NB4 (cell line): Measurements from ENCODE around the gene ALG8.

Experiments used
- MYC ChIP-seq: IDR thresholded peaks from 2 replicates; pipeline ENCODE4 v1.6.1; 2011; ENCODE audit warnings: low read depth, low read length
- POLR2A ChIP-seq: IDR thresholded peaks from 2 replicates; pipeline ENCODE4 v1.6.1; 2011; ENCODE audit warnings: mild to moderate bottlenecking; ENCODE audit not compliant: insufficient read length; ENCODE audit errors: extremely low read depth
- TF ChIP-seq, protein P1 (sequence below): IDR thresholded peaks from one replicate; pipeline ENCODE4 v1.5.1; 2012; ENCODE audit warnings: low read depth, low read length
- TF ChIP-seq, protein P2 (sequence below): IDR thresholded peaks from 2 replicates; pipeline ENCODE4 v1.6.1; 2011; ENCODE audit warnings: low read depth, low read length

DNA sequence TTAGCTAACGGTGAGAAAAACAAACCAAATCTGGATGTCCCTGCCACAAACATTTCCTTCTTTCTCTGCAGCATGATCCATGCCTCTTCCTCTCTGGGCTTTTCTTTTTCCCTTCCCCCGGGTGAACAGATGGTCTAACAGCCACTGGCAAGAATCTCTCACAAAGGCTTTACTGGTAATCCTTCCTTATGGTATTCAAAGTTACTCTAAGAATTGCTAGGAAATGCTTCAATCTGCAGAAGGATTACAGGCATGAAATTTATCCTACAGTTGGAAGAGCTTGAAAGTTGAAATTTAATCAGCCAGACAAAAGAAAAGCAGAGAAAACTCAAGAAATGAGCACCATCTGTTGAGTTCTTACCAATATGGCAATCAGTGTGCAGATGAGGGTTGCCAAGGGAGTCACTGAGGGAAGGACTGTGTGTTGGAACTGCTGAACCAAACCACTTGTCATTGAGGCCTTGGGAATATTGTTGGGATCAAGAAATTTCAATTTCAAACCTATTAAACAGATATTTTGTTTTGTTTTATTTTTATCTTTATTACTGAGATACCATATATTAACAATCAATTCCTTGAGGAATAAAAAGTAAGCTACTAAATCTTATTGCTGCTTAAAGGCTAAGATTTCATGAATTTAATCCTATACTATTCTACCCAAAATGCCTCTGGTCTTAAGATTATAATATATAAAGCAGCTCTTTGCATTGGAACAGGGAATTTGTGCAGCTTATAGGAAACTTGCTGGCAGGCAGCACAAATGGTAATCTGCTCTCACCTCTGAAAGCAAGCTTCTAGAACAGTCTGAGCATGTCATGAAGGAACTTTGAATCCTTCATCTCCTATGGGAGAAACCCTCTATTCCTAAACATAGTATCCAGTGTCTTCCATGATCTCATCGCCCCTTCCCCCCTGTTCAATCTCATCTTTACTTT is 30.1 kb downstream of the ALG8 start:
- TF ChIP-seq, protein P1, sequence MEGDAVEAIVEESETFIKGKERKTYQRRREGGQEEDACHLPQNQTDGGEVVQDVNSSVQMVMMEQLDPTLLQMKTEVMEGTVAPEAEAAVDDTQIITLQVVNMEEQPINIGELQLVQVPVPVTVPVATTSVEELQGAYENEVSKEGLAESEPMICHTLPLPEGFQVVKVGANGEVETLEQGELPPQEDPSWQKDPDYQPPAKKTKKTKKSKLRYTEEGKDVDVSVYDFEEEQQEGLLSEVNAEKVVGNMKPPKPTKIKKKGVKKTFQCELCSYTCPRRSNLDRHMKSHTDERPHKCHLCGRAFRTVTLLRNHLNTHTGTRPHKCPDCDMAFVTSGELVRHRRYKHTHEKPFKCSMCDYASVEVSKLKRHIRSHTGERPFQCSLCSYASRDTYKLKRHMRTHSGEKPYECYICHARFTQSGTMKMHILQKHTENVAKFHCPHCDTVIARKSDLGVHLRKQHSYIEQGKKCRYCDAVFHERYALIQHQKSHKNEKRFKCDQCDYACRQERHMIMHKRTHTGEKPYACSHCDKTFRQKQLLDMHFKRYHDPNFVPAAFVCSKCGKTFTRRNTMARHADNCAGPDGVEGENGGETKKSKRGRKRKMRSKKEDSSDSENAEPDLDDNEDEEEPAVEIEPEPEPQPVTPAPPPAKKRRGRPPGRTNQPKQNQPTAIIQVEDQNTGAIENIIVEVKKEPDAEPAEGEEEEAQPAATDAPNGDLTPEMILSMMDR: no peak
- TF ChIP-seq POLR2A (no peak), MYC (no peak)
- TF ChIP-seq, protein P2, sequence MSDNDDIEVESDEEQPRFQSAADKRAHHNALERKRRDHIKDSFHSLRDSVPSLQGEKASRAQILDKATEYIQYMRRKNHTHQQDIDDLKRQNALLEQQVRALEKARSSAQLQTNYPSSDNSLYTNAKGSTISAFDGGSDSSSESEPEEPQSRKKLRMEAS: no peak
